C4-2B (cell line): ENCODE measurements around the gene MB.
A peak's percentile ranks its signal among the peaks of the same experiment; 100 is the strongest.

ENCODE experiments used
- H3K27ac ChIP-seq: fragments of 450-650 bp; 2 replicates; pipeline ENCODE4 v1.5.1; 2017
- ZFX ChIP-seq: fragments of 450-650 bp; IDR thresholded peaks from 2 replicates; pipeline ENCODE4 v1.6.1; 2017
- TF ChIP-seq, protein P1 (sequence below): fragments of 450-650 bp; conservative IDR thresholded peaks from 2 replicates; pipeline ENCODE4 v1.5.1; 2017; ENCODE audit warnings: mild to moderate bottlenecking

Gene MB

DNA sequence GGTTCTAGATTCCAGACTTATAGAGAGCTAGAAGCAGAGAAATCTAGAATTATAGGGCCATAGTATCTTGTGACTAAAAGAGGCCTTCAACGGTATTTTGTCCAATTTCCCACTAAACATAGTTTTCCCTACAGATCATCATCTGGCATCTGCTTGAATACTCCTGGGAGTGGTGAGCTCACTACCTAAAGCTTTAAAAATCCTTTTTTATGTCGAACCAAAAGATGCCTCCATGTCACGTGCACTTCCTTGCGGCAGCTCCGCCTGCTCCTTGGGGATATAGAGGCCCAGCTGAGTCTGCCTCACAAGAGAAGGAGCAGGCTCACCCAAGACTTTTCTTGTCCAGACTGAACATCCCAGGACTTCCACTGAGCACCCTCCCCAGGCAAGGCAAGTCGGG, 4.3 kb upstream of the MB start:
- peak overlapping the region; percentile 97 for H3K27ac ChIP-seq
- TF ChIP-seq ZFX: no peak

DNA sequence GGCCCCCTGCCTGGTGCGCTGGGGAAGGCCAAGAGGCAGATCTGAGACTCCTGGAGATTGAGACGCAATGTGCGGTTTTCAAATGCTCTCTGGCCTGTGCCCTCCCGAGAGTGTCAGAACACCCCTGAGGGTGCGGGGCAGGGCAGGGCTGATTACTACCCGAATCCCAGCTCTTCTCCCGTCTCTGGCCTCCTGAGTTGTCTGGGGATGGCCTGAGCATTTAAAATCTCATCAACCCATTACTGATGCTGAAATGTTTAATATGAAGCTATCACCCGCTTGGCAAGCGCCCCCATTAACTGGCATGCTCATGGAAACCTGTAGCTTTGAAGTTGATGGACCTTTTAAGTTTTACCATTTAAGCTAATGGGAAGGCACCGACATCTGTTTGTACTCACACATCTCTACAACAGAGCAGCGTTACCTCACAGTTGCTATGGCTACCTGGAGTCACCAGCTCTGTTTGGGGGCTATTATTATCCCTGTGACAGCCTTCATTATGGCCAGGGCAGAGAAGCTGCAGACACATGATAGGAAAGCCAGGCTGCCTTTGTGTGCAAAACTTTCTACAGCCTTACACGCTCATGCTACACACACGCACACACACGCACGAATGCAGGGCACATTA, 3.6 kb upstream of the MB start:
- H3K27ac ChIP-seq: peak overlapping the region; percentile 97
- TF ChIP-seq, protein P1, sequence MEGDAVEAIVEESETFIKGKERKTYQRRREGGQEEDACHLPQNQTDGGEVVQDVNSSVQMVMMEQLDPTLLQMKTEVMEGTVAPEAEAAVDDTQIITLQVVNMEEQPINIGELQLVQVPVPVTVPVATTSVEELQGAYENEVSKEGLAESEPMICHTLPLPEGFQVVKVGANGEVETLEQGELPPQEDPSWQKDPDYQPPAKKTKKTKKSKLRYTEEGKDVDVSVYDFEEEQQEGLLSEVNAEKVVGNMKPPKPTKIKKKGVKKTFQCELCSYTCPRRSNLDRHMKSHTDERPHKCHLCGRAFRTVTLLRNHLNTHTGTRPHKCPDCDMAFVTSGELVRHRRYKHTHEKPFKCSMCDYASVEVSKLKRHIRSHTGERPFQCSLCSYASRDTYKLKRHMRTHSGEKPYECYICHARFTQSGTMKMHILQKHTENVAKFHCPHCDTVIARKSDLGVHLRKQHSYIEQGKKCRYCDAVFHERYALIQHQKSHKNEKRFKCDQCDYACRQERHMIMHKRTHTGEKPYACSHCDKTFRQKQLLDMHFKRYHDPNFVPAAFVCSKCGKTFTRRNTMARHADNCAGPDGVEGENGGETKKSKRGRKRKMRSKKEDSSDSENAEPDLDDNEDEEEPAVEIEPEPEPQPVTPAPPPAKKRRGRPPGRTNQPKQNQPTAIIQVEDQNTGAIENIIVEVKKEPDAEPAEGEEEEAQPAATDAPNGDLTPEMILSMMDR: no peak
- no peak for TF ChIP-seq ZFX

DNA sequence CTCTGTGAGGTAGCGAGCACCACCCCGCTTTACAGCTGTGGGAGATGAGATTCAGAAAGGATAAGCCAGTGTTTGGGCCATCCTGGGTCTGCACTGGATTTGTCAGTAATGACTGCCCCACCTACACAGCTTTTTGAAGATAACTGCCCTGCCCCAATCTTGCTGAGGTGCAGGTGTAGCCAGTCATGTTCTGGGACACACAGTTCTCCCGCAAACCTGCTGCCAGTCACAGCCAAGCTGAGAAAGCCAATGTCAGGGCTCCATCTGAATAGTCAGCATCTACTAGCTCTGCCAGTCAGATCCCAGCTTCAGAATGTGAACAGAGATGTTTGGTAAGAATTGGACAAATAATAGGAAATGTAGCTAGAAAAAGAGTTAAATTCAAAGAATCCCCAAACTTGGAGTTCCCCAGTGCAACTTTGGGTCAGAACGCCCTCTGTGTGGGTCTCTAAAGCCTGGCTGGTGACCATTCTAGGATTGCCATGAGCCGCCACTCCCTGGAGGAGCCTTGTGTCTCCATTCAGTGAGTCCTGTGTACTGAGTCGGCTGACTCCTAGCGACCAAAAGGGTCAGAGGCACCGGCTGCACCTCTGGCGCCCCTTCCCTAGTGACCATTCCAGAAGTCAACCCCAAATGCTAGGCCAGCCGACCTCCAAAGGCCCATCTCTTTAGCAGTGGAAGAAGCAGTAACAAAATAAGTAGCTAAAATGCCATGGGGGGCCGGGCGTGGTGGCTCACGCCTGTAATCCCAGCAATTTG, 2.4 kb upstream of the MB start:
- H3K27ac ChIP-seq: peak overlapping the region; percentile 97; the same call in 1 of the 2 replicates
- TF ChIP-seq ZFX: no peak
- TF ChIP-seq, protein P1: no peak

DNA sequence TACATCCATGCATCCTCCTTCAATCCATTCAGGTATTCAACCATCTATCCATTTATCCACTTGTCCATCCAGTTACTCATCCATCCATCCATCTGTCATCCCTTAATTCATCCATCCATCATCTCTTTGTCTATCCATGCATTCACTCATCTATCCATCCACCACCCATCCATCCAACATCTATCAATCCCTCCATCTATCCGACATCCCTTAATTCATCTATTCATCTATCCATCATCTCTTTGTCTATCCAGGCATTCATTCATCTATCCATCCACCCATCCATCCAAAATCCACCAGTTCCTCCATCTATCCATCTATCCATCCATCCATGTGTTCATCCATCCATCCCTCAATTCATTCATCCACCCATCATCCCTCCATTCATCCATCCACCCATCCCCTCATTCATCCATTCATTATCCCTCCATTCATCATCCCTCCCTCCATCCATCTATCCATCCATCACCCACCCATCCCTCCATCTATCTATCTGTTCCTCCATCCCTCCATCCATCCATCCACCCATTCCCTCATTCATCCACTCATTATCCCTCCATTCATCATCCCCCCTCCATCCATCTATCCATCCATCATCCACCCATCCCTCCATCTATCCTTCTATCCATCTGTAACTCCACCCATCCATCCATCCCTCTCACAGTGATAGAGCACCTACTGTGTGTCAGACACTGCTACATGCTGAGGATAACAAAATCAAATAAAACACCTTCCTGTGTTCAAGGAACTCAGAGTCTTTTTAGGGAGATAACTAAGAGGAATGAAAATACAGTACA, 1.5 kb upstream of the MB start:
- TF ChIP-seq, protein P1: no peak
- no peak for TF ChIP-seq ZFX
- no peak overlapping the region for H3K27ac ChIP-seq

DNA sequence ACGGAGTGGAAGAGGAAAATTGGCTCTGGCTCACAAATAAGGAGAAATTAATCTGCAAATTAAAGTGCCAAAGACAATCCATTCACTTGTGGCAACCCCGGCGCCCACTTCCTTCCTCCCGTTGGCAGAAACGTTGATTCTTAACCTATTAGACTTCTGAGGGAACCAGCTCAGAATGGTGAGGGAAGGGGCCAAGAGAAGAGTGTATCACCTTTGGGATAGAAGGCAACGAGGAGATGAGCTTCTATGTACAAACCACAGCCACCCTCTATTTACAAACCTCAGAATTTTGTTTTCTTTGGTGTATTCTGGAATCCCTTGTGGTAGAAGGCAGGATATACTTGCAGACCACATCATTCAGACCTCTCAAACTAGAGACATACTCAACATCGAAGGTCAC, 1.1 kb downstream of the MB start:
- TF ChIP-seq, protein P1: no peak
- TF ChIP-seq ZFX: no peak
- no peak overlapping the region for H3K27ac ChIP-seq

DNA sequence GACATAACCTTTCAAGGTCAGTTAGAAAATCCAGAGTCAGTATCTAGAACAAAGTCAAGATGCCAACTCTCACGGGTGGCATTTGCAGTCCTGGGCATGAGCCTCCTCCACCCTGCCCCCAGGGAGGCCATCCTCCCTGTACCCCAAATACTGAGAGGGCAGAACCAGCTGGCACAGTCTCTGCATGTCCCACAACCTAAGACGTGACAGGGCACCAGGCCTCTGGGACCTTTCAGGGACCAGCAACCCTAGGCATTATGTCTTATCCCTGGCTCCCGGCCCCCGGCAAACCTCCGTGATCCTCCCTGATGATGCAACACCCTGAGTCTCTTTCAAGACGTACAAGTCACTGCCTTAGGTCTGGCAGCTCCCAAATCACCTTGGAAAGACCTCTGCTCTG, 2.0 kb downstream of the MB start:
- TF ChIP-seq, protein P1: no peak
- TF ChIP-seq ZFX: no peak
- H3K27ac ChIP-seq: peak overlapping the region; percentile 0; the same call in 1 of the 2 replicates

DNA sequence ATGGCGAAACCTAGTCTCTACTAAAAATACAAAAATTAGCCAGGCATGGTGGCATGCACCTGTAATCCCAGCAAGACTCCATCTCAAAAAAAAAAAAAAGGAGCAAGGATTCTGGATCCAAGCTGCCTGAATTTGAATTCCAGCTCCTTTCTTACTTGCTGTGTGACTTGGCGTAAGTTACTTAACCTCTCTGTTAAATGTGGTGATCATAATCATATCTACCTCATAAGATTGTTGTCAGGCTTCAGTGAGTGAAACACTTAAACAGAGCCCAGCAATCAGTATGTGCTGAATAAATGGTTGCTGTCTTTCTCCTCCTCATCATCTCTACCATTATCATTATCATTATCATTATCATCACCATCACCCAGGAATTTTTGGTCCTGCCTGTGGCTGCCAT, 2.7 kb downstream of the MB start:
- TF ChIP-seq ZFX: no peak
- TF ChIP-seq, protein P1: no peak
- H3K27ac ChIP-seq: peak overlapping the region; percentile 93; the same call in 1 of the 2 replicates
